Astrocyte (in vitro differentiated cells and primary cell): ENCODE results near the gene NOC2L. TPM values are rescaled to one million over a fixed set of nuclear protein-coding genes. Genes with fewer than 3 reads are reported as not detected.

ENCODE experiments used
- DNase-seq: peaks from one replicate; pipeline ENCODE4 v3.0.0-alpha.2; 2010; ENCODE audit warnings: low read depth
- FAIRE-seq: peaks from 2 replicates; lab custom pipeline; 2011; peaks lifted over from hg19 to GRCh38; lab: Jason Lieb, UNC
- H2AFZ ChIP-seq: 2 replicates; pipeline ENCODE4 v1.6.0; 2012; ENCODE audit warnings: low read depth, low read length, inconsistent platforms
- H3K27ac ChIP-seq: 2 replicates; pipeline ENCODE4 v1.5.1; 2011; ENCODE audit warnings: low read depth, low read length, inconsistent platforms
- H3K27me3 ChIP-seq: 2 replicates; pipeline ENCODE4 v1.6.0; 2011; ENCODE audit warnings: low read length, inconsistent platforms; ENCODE audit not compliant: insufficient read depth
- H3K36me3 ChIP-seq: 2 replicates; pipeline ENCODE4 v1.5.1; 2011; ENCODE audit warnings: low read length, inconsistent platforms; ENCODE audit not compliant: insufficient read depth
- H3K4me1 ChIP-seq: 2 replicates; pipeline ENCODE4 v1.5.1; 2011; ENCODE audit warnings: low read length, inconsistent platforms; ENCODE audit not compliant: insufficient read depth
- H3K4me2 ChIP-seq: 2 replicates; pipeline ENCODE4 v1.6.0; 2012; ENCODE audit warnings: low read length, inconsistent platforms
- H3K4me3 ChIP-seq: 2 replicates; pipeline ENCODE4 v1.5.1; 2011; ENCODE audit warnings: low read depth, mild to moderate bottlenecking, low read length, inconsistent platforms; ENCODE audit not compliant: insufficient read depth
- H3K79me2 ChIP-seq: 2 replicates; pipeline ENCODE4 v1.6.0; 2012; ENCODE audit warnings: mild to moderate bottlenecking, low read length, inconsistent platforms; ENCODE audit not compliant: insufficient read depth
- H3K9ac ChIP-seq: 2 replicates; pipeline ENCODE4 v1.6.0; 2012; ENCODE audit warnings: mild to moderate bottlenecking, low read length, inconsistent platforms
- H3K9me3 ChIP-seq: 2 replicates; pipeline ENCODE4 v1.5.1; 2012; ENCODE audit warnings: low read depth, mild to moderate bottlenecking, low read length, inconsistent platforms; ENCODE audit not compliant: insufficient read depth
- H4K20me1 ChIP-seq: 2 replicates; pipeline ENCODE4 v1.6.0; 2012; ENCODE audit warnings: low read length, inconsistent platforms; ENCODE audit not compliant: insufficient read depth
- H3K27ac Mint-ChIP-seq: one replicate; pipeline ENCODE4 v1.8.0; 2021; ENCODE audit warnings: mild to moderate bottlenecking, mixed read lengths; ENCODE audit not compliant: unreplicated experiment
- H3K27me3 Mint-ChIP-seq: one replicate; pipeline ENCODE4 v1.8.0; 2021; ENCODE audit warnings: low read depth, mixed read lengths; ENCODE audit not compliant: unreplicated experiment
- H3K36me3 Mint-ChIP-seq: one replicate; pipeline ENCODE4 v1.8.0; 2021; ENCODE audit warnings: low read depth, mixed read lengths; ENCODE audit not compliant: unreplicated experiment
- H3K4me1 Mint-ChIP-seq: one replicate; pipeline ENCODE4 v1.8.0; 2021; ENCODE audit warnings: low read depth, mixed read lengths; ENCODE audit not compliant: unreplicated experiment
- H3K4me3 Mint-ChIP-seq: one replicate; pipeline ENCODE4 v1.8.0; 2021; ENCODE audit warnings: mild to moderate bottlenecking, moderate library complexity, mixed read lengths; ENCODE audit not compliant: unreplicated experiment
- H3K9me3 Mint-ChIP-seq: one replicate; pipeline ENCODE4 v1.8.0; 2021; ENCODE audit warnings: mild to moderate bottlenecking, mixed read lengths; ENCODE audit not compliant: unreplicated experiment
- EZH2 ChIP-seq: IDR thresholded peaks from 2 replicates; pipeline ENCODE4 v1.6.1; 2012; ENCODE audit warnings: mild to moderate bottlenecking, low read length, inconsistent platforms; ENCODE audit not compliant: insufficient read depth
- total RNA-seq: library from RNA; stranded (reverse); gene quantifications from 2 replicates; pipeline ENCODE4 v1.2.1, GENCODE V29; 2021
- TF ChIP-seq, protein P1 (sequence below): IDR thresholded peaks from 2 replicates; pipeline ENCODE4 v1.5.1; 2011; ENCODE audit warnings: low read depth, mild to moderate bottlenecking, inconsistent platforms, low read length, moderate library complexity; ENCODE audit not compliant: insufficient read depth

NOC2L gene
- total RNA-seq, 1 donor from 2014 or later = 91.4 TPM

DNA sequence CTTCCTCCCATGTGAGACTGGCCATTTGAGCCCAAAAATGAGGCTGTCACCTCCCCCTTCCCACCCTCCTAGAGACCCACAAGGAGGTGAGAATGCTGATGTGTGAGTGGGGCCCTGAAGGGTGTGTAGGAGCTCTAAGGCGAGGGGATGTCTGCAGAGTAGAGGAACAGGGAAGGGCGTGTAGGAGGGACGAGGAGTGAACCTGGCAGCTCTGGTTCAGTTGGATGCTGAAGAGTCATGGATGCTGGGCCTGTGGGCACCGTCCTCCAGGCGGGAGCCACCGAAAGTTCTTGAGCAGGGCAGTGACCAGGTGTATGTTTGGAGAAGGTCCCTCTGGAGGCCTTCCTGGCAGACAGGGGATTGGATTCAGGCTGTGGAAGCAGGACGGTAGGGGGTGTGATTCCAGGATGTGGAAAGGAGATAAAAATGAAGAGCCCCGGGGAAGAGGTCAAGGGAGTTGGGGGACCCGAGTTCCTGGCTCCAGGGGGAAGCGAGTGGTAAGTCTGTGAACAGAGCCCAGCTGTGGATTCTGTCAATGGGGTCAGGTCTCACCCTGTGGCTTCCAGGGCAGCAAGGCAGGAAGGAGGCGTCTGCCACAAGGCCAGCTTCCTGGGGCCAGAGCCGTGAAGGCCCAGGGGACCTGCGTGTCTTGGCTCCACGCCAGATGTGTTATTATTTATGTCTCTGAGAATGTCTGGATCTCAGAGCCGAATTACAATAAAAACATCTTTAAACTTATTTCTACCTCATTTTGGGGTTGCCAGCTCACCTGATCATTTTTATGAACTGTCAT lies 27.5 kb downstream of the NOC2L start:
- peaks cover 16% of the 10 kb centered on the region for H3K27me3 ChIP-seq
- H3K4me1 ChIP-seq = peaks cover 3% of the 10 kb centered on the region
- no peak overlapping the region for H3K4me2 ChIP-seq
- Mint-ChIP-seq H3K27ac (peak overlapping the region; percentile 77), H3K36me3 (no peaks in the 10 kb centered on the region), H3K27me3 (peaks cover 52% of the 10 kb centered on the region), H3K9me3 (peaks cover 2% of the 10 kb centered on the region), H3K4me1 (peaks cover 7% of the 10 kb centered on the region), H3K4me3 (no peak overlapping the region)
- H3K27ac ChIP-seq = no peak overlapping the region
- no peak overlapping the region for H3K9ac ChIP-seq
- DNase-seq (no peak), FAIRE-seq (no peak)
- H3K36me3 ChIP-seq = no peaks in the 10 kb centered on the region
- no peaks in the 10 kb centered on the region for H3K79me2 ChIP-seq
- no peak for TF ChIP-seq EZH2
- TF ChIP-seq, protein P1, sequence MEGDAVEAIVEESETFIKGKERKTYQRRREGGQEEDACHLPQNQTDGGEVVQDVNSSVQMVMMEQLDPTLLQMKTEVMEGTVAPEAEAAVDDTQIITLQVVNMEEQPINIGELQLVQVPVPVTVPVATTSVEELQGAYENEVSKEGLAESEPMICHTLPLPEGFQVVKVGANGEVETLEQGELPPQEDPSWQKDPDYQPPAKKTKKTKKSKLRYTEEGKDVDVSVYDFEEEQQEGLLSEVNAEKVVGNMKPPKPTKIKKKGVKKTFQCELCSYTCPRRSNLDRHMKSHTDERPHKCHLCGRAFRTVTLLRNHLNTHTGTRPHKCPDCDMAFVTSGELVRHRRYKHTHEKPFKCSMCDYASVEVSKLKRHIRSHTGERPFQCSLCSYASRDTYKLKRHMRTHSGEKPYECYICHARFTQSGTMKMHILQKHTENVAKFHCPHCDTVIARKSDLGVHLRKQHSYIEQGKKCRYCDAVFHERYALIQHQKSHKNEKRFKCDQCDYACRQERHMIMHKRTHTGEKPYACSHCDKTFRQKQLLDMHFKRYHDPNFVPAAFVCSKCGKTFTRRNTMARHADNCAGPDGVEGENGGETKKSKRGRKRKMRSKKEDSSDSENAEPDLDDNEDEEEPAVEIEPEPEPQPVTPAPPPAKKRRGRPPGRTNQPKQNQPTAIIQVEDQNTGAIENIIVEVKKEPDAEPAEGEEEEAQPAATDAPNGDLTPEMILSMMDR = no peak
- H3K9me3 ChIP-seq = no peaks in the 10 kb centered on the region
- H4K20me1 ChIP-seq = peaks cover 36% of the 10 kb centered on the region
- no peak overlapping the region for H3K4me3 ChIP-seq
- no peak overlapping the region for H2AFZ ChIP-seq

DNA sequence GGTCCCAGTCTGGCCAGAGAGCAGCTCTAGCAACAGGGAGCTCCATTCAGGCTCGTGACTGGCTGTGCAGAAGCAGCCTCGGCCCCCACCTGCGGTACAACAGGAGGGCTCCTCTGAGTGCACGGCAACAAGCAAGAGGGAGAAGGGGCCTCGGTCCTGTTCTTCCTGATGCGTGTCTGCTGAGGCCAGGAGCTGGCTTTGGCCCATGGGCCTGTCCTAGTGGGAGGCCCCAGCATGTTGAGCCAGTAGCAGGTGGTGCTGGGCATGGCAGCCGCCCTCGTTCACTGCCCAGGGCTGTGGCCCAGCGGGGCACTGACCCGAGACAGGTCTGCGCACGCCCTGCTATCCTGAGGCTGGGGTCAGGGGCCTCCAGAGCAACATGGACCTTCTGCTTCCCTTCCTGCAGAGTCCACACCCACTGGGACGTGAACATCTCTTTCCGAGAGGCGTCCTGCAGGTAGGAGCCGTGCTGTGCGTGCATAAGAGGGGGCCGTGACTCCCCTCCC lies 28.4 kb downstream of the NOC2L start:
- H3K27ac Mint-ChIP-seq = no peak overlapping the region
- TF ChIP-seq, protein P1 = no peak
- no peak for TF ChIP-seq EZH2
- H3K4me3 ChIP-seq = no peak overlapping the region
- H3K4me2 ChIP-seq = no peak overlapping the region
- H3K27me3 Mint-ChIP-seq = peaks cover 58% of the 10 kb centered on the region
- no peak overlapping the region for H3K4me3 Mint-ChIP-seq
- H3K27ac ChIP-seq = no peak overlapping the region
- H3K4me1 Mint-ChIP-seq = peaks cover 7% of the 10 kb centered on the region
- H3K36me3 ChIP-seq = no peaks in the 10 kb centered on the region
- peaks cover 45% of the 10 kb centered on the region for H4K20me1 ChIP-seq
- DNase-seq = no peak
- no peak overlapping the region for H2AFZ ChIP-seq
- FAIRE-seq = no peak
- peaks cover 2% of the 10 kb centered on the region for H3K36me3 Mint-ChIP-seq
- peaks cover 2% of the 10 kb centered on the region for H3K9me3 Mint-ChIP-seq
- no peaks in the 10 kb centered on the region for H3K79me2 ChIP-seq
- no peaks in the 10 kb centered on the region for H3K9me3 ChIP-seq
- peaks cover 22% of the 10 kb centered on the region for H3K27me3 ChIP-seq
- H3K4me1 ChIP-seq = peaks cover 7% of the 10 kb centered on the region
- H3K9ac ChIP-seq = no peak overlapping the region
